GM21447 (cell line): ENCODE results near the gene PACS2.
"Not testable (repeated sequence)": the region's sequence is repeated elsewhere in the genome, so short reads cannot be mapped to it uniquely, and the experiment has no call there.

Source experiments
- ATAC-seq: cut with Tn5 transposase; IDR thresholded peaks from one replicate; pipeline ENCODE4 v1.9.1; 2021; ENCODE audit not compliant: unreplicated experiment

Gene PACS2

DNA sequence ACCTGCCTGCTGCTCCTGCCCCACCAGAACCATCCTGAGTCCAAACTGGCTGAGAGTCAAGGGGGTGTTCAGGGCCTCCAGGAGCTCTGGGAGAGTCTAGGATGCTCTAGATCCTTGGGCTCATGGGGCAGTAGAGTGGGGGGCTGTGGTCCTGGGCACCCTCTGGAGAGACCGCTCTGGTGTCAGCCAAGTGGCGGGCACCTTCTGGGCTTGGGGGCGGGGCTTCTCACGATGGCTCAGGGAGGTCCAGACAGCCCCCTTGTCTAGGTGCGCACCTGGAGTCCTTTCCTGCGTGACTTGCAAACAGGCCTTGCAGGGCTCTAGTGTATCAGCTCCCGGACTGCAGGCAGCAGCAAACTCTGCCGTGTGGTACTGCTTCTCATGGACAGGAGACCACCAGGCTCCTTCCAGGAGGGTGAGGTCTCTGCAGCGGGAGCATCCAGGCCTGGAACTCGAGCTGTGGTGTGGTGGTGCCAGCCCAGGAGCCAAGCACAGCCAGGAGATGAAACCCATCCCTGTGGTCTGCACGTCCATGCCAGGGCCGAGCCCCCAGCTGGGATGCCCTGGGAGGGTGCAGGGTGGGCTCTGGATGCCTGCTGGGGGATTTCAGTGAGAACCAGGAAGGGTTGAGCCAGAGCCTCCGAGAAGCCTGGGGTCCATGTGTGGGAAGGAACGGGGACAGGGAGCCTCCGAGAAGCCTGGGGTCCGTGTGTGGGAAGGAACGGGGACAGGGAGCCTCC lies 15.0 kb downstream of the PACS2 start:
- no peak for ATAC-seq

DNA sequence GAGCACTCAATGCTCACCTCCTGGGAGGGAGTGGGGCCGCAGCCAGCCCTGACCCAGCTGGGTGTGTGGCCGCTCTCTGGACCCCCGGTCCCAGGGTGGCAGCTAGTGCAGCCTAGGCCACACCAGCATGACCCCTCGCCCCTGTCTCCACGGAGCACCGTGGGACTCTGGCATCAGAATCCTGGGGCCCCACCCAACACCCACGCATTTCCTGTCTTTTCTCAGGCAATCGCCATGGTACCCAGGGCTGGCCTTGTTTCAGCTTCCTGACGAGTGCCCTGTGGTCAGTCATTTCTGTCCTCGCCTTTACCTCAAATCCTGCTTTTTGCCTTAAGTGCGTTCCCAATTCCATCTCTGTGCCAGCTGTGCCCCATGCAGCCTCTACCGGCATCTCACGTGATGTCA lies 15.9 kb downstream of the PACS2 start:
- ATAC-seq = no peak

DNA sequence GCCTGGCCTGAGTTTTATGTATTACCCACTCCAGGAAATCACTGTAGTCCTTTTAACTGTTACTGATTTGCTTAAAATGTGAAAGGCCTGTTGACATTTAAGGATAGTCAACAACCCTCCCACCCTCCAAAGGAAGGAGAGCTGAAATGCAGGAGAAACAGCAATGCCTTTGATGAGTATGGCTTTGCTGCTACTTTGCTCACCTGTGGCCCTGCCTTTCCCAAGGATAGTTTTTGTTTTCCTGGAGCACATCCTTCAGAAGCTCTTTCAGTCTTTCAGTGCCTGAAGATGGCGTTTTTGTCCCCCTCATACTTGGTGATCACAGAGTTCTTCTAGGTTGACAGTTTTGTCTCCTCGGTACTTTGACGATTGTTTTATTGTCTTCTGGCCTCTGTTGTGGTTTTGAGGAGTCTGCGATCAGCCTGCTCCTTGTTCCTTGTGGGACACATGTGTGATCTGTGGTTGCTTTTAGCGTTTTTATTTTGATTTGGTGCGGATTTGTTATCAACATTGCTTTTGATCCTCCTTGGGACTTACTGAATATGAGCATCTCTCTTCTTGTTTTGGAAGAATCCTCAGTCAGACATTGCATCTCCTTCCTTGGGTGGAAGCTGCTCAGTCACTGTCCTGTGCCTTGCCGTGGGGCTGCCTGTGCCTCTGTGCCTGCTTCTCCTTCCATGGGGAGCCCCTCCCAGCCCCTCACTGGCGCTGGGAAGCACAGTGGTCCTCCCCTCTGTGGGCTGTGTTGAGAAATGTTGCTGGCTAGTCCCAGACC lies 17.2 kb downstream of the PACS2 start:
- ATAC-seq = no peak

- no peak for ATAC-seq
Measured at GRCh38 chr14:105332350-105332874, 17.9 kb downstream of the PACS2 start.

DNA sequence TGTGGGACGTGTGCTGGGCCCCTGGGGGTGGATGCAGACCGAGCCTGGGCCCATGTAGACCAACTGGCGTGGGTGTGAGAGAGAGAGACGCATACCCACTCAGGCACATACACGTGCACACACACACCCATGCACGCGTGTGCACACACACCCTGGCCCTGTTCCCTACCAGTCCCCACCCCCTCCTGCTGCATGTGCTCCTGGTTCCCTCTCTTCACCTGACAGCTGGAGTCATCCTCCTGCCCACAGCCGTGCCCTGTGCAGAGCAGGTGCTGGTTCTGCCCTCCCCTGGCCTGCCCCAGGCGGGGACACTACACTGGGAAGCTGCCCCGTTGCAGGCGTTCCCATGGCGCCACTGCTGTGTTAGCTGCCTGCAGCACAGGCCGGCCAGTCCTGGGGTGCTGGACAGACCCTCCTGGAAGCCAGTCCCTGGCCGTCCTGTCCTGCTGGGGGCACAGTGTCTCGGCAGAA lies 18.5 kb downstream of the PACS2 start:
- no peak for ATAC-seq

DNA sequence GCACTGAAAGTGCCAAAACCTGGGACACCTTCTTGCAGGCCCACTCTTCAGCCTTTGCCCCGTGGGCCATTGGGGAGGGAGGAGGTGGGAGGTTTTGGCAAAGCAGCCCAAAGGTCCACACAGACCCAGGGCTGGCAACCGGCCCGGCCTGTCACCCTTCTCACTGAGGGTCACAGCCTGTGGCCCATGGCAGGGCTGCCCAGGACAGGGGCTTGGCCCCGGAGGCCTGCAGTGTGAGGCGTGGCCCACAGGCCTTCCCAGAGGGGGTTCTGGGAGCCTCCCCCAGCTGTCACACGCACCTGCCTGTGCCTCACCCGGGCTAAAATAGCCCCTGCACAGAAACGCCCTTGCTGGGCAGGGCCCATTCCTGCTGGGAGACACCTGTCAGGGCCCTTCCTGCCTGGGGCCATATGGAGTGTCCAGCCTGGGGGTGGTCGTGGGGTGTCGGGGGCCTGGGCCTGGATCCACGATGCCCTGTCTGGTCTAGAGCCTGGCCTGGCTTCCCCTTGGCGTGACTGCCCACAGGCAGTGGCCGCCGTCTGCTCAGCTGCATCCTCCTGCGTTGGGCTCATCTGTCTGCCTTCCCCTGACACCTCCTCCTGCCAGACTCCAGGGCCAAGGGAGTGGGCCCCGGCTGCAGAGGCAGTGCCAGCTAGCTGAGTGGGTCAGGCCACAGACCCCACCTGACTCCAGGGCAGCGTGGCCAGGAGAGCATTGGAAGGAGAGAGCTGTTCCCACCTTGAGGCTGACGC lies 19.2 kb downstream of the PACS2 start:
- ATAC-seq = no peak

DNA sequence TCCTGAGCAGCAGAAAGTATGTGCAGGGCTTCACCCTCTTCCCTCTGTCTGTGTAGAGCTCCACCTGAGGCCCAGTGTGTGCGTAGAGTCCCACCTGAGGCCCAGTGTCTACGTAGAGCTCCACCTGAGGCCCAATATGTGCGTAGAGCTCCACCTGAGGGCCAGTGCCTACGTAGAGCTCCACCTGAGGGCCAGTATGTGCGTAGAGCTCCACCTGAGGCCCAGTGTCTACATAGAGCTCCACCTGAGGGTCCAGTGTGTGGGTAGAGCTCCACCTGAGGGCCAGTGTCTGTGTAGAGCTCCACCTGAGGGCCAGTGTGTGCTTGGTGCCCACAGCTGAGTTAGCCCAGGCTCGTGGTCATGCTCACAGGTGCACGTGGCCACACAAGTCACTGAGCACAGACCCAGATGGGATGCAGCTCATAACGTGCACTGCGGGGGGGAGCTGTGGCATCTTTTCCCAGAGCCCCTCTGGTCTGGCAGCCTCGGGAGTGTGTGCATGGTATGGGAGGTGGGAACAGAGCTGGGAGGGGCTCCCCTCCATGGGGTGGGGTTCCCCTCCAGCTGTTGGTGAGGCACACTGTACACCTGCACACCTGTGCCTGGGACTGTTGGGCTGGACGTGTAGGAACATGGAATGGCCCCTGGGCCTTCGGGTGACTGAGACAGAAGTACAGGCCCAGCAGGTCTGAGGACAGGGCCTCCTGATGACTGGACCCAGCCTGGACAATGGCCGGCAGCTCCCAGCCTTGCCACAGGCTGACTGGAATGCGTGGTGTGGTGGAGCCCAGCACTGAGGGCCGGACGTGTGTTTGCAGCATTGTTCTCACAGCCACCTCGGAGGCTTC lies 20.1 kb downstream of the PACS2 start:
- no peak for ATAC-seq

DNA sequence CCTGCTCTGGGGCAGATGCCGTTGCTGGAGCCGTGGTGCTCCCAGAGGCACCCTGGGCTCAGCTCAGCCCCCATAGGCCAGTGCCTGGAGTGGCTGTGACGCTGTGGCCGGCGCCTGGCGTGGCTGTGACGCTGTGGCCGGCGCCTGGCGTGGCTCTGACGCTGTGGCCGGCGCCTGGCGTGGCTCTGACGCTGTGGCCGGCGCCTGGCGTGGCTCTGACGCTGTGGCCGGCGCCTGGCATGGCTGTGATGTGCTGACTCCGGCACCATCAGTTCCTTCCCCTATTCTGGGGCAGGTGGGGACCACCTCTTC lies 20.6 kb downstream of the PACS2 start:
- not testable (repeated sequence) for ATAC-seq

- ATAC-seq = no peak
Measured at GRCh38 chr14:105335735-105336476, 21.4 kb downstream of the PACS2 start.

- ATAC-seq = no peak
Measured at GRCh38 chr14:105336477-105337287, 22.1 kb downstream of the PACS2 start.

- no peak for ATAC-seq
Measured at GRCh38 chr14:105337433-105337832, 22.9 kb downstream of the PACS2 start.

GRCh38 chr14:105337966-105338741 lies 23.6 kb downstream of the PACS2 start:
- no peak for ATAC-seq

DNA sequence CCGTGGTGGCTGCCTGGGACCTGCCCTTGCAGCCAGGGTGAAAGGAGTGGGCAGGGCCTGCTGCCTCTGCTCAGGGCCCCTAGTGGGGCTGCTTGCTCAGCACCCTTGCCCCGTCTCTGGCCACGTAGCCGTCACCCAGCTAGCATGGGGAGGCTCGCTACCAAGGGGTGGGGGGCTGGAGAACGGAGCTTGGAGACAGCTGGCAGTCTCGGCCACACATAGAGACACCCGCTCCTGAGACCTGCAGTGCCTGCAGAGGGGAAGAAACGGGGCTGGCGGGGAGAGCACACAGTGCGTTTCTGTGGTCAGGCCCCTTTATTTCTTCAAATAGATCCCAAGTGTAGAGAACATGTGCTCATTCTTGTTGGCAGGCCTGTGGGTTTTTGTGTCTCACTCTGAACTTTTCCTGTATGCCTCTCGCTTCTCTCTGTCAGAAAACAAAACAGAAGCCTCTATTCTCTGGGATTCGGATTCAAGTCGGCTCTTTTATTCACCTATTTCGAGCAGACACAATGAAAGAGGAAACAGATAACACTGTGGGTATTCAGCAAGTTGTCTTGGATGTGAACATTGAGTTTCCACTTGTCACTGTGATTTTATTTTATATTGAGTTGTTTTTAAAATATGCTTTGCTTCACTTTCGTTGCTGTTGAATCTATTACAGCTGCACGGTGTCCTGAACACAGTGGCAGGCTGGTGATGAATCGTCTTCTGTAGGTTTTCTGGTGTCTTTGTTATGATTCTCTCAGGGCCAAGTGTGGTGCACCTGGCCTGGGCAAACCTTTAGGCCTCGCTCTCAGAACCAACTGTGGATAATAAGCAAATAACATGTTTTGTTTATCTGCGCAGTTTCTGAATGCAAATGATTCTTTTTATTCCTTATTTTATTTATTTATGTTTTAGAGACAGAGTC lies 26.5 kb downstream of the PACS2 start:
- ATAC-seq = no peak

DNA sequence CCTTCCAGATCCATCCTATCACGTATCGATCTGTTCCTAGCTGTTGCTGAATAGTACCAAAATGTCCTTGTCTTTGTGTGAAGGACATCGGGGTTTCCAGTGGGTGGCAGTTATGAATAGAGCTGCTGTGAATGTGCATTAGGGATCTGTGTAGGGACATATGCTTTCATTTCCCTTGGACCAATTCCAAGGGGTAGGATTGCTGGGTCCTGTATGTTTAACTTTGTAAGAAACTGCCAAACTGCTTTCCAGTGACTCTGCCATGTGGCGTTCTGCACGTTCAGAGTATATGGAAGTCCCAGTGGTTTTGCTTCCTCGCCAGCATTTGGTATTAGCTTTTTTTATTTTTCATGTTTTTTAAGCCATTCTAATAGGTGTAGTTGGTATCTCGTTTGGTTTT lies 28.6 kb downstream of the PACS2 start:
- ATAC-seq = no peak

DNA sequence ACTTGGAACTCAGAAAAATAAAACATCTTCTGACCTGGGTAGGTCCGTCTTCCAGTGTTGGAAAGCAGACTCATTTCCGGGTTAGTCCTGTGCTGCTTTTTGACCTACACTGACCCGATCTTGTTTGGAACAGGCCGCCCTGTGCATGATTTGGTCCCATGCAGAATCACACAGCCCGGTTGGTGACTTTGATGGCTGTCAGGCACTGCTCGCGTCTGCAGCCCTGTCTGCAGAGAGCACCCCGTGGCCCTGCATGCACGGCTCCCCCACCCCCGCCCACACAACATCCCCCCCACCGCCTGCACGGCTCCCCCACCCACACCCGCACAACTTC lies 31.6 kb downstream of the PACS2 start:
- no peak for ATAC-seq

DNA sequence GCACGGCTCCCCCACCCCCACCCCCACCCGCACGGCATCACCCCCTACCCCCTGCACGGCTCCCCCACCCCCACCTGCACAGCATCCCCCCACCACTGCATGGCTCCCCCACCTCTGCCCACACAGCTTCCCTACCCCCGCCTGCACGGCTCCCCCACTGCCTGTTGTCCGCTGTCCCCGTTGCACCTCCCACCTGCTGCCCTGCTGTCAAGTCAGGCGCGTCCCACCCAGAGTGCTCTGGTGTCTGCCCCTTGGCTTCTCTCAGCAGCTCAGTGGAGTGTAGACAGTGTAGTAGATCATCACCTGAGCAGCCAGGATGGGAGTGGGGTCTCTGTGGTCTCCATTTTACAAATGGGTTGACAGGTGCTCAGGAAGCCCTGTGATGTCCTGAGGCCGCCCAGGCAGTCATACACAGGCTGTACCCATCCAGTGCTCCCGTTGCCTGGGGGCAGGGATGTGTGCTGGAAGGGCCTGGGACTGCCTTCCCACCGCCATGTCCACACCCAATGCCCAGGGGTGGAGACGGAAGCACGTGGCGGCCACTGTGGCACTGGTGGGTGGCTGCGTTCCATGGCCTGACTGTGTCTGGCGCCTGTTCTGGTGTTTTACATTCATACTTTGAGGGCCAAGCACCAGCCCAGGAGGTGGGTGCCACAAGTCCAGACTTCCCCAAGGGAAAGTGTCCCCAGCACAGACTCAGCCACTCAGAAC lies 32.5 kb downstream of the PACS2 start:
- ATAC-seq = no peak

GRCh38 chr14:105347587-105347968 lies 33.0 kb downstream of the PACS2 start:
- no peak for ATAC-seq
